PC-3 (cell line): ENCODE results near the gene FAM107B. TPM values are rescaled to one million over a fixed set of nuclear protein-coding genes. Genes with fewer than 3 reads are reported as not detected.

Experiments
- ATAC-seq: fragments of 200-7000 bp; cut with Tn5 transposase; 2 replicates; pipeline ENCODE4 v1.9.1; 2020; ENCODE audit warnings: mild to moderate bottlenecking, moderate library complexity
- BruUV-seq: library from RNA; stranded (reverse); fragments of 400-500 nt; replicated peaks from 2 replicates; lab custom pipeline; 2021; lab: Mats Ljungman, UMichigan
- CTCF ChIA-PET: fragments of 300-600 bp; sonication (Branson Sonifier 250); formaldehyde crosslinking; loops from one replicate; lab custom pipeline; 2022; ENCODE audit warnings: antibody characterized with exemption; lab: Charles Lee
- POLR2A ChIA-PET: fragments of 300-600 bp; sonication (Branson Sonifier 250); formaldehyde crosslinking; loops from one replicate; lab custom pipeline; 2022; ENCODE audit warnings: antibody characterized with exemption; ENCODE audit not compliant: unreplicated experiment; lab: Charles Lee
- DNase-seq: peaks from one replicate; pipeline ENCODE4 v3.0.0-alpha.2; 2015
- H2AFZ ChIP-seq: fragments of 300-600 bp; sonication (generic); 2 replicates; pipeline ENCODE4 v1.6.0; 2016; ENCODE audit warnings: antibody characterized with exemption, low read length
- H3F3A ChIP-seq: fragments of 300-600 bp; sonication (generic); one replicate; pipeline ENCODE4 v1.6.0; 2017; ENCODE audit warnings: antibody characterized with exemption, low read length, control low read depth, mild to moderate bottlenecking; ENCODE audit not compliant: unreplicated experiment
- H3K27ac ChIP-seq: fragments of 300-600 bp; sonication (generic); 2 replicates; pipeline ENCODE4 v1.5.1; 2016; ENCODE audit warnings: mild to moderate bottlenecking, low read length
- H3K27me3 ChIP-seq: fragments of 300-600 bp; sonication (generic); 2 replicates; pipeline ENCODE4 v1.6.1; 2016; ENCODE audit warnings: low read length, mixed read lengths
- H3K36me3 ChIP-seq: fragments of 300-600 bp; sonication (generic); 2 replicates; pipeline ENCODE4 v1.6.1; 2016; ENCODE audit warnings: low read depth, mixed run types, low read length, mixed read lengths
- H3K4me1 ChIP-seq: fragments of 300-600 bp; sonication (generic); 2 replicates; pipeline ENCODE4 v1.5.1; 2016; ENCODE audit warnings: low read length; ENCODE audit not compliant: insufficient read depth
- H3K4me2 ChIP-seq: fragments of 300-600 bp; sonication (generic); 2 replicates; pipeline ENCODE4 v1.6.0; 2016; ENCODE audit warnings: low read length
- H3K4me3 ChIP-seq: fragments of 300-600 bp; sonication (generic); 2 replicates; pipeline ENCODE4 v1.5.1; 2016; ENCODE audit warnings: mild to moderate bottlenecking, low read length, mixed read lengths
- H3K79me2 ChIP-seq: fragments of 300-600 bp; sonication (generic); 2 replicates; pipeline ENCODE4 v1.6.1; 2017; ENCODE audit warnings: low read length, mixed read lengths
- H3K9ac ChIP-seq: fragments of 300-600 bp; sonication (generic); 2 replicates; pipeline ENCODE4 v1.6.0; 2016; ENCODE audit warnings: mild to moderate bottlenecking, low read length
- H3K9me2 ChIP-seq: fragments of 300-600 bp; sonication (generic); replicated peaks from 2 replicates; pipeline ENCODE4 v1.6.1; 2016; ENCODE audit warnings: mixed run types, low read length, mixed read lengths
- H3K9me3 ChIP-seq: fragments of 300-600 bp; sonication (generic); 2 replicates; pipeline ENCODE4 v1.6.1; 2016; ENCODE audit warnings: low read length, mixed read lengths
- H4K20me1 ChIP-seq: fragments of 300-600 bp; sonication (generic); 2 replicates; pipeline ENCODE4 v1.6.1; 2016; ENCODE audit warnings: low read length, mixed read lengths
- CTCF ChIP-seq: fragments of 300-600 bp; sonication (generic); conservative IDR thresholded peaks from 2 replicates; pipeline ENCODE4 v1.5.1; 2017; ENCODE audit warnings: antibody characterized with exemption, low read depth, mild to moderate bottlenecking, low read length
- EZH2 ChIP-seq: fragments of 300-600 bp; sonication (generic); IDR thresholded peaks from one replicate; pipeline ENCODE4 v1.6.1; 2017; ENCODE audit warnings: antibody characterized with exemption, mild to moderate bottlenecking, low read length; ENCODE audit not compliant: unreplicated experiment
- EZH2phosphoT487 ChIP-seq: fragments of 300-600 bp; sonication (generic); IDR thresholded peaks from 2 replicates; pipeline ENCODE4 v1.6.1; 2018; ENCODE audit warnings: mild to moderate bottlenecking, antibody characterized with exemption, low read length, borderline replicate concordance
- intact Hi-C: fragments of 100-400 bp; cut with micrococcal nuclease; formaldehyde crosslinking; loops from 2 replicates; pipeline ENCODE4 v1.9.0; 2023
- total RNA-seq: library from RNA; depleted of rRNA; stranded (reverse); fragments of >200 nt; gene quantifications from 2 replicates; pipeline ENCODE4 v1.2.3, GENCODE V29; 2014

The FAM107B gene
- total RNA-seq, 1 experiment from 2014 or later = 36.6 TPM

- ChIA-PET POLR2A (interaction anchor here (0.8 kb wide), 1 partner anchor 83 kb away, joined by 5 read pairs; no protein-coding TSS in a partner anchor), CTCF (no interaction called here)
- H2AFZ ChIP-seq = no peak overlapping the region
- H3K9me3 ChIP-seq = no peaks in the 10 kb centered on the region
- H3K27ac ChIP-seq = peak overlapping the region; percentile 52
- no peaks in the 10 kb centered on the region for H3K27me3 ChIP-seq
- H3K4me2 ChIP-seq = peak overlapping the region; percentile 89
- peaks cover 66% of the 10 kb centered on the region for H3K79me2 ChIP-seq
- ATAC-seq (peak; percentile 53), DNase-seq (peak; percentile 75)
- H3K4me1 ChIP-seq = peaks cover 15% of the 10 kb centered on the region
- H3F3A ChIP-seq = no peaks in the 10 kb centered on the region
- peaks cover 27% of the 10 kb centered on the region for H3K36me3 ChIP-seq
- H3K9ac ChIP-seq = peak overlapping the region; percentile 85
- BruUV-seq = TSS peak; percentile 27
- H3K4me3 ChIP-seq = peak overlapping the region; percentile 95
- peaks cover 25% of the 10 kb centered on the region for H4K20me1 ChIP-seq
- TF ChIP-seq EZH2 (no peak), EZH2phosphoT487 (no peak), CTCF (no peak)
- H3K9me2 ChIP-seq = no peaks in the 10 kb centered on the region
- intact Hi-C loops = loop anchor here (1.0 to 5.0 kb wide), 3 partner anchors 23 to 235 kb away; partner anchors contain the start of genes CDNF, HSPA14 and MSANTD7
Observed at GRCh38 chr10:14601872-14602725, 172.6 kb downstream of the FAM107B start.

- Histone ChIP-seq H3K4me2 (peak overlapping the region; percentile 89), H3K4me1 (peaks cover 15% of the 10 kb centered on the region), H3K27ac (no peak overlapping the region), H3F3A (no peaks in the 10 kb centered on the region), H3K36me3 (peaks cover 29% of the 10 kb centered on the region), H3K27me3 (no peaks in the 10 kb centered on the region), H2AFZ (no peak overlapping the region), H3K9me2 (no peaks in the 10 kb centered on the region), H3K4me3 (peak overlapping the region; percentile 95), H3K9ac (no peak overlapping the region), H4K20me1 (peaks cover 25% of the 10 kb centered on the region), H3K9me3 (no peaks in the 10 kb centered on the region), H3K79me2 (peaks cover 74% of the 10 kb centered on the region)
- intact Hi-C loops = loop anchor here (5.0 kb wide), 1 partner anchor 236 kb away; the partner anchor contains the start of genes CDNF, HSPA14 and MSANTD7
- no peak for ATAC-seq
- no TSS peak for BruUV-seq
- ChIA-PET CTCF (no interaction called here), POLR2A (interaction anchor here (0.7 kb wide), 1 partner anchor 44 kb away, joined by 3 read pairs; no protein-coding TSS in a partner anchor)
- no peak for DNase-seq
- no peak for TF ChIP-seq EZH2phosphoT487
- TF ChIP-seq CTCF = no peak
- TF ChIP-seq EZH2 = no peak
Observed at GRCh38 chr10:14601326-14601725, 173.4 kb downstream of the FAM107B start.
